Ovary (tissue), 3 donors: ENCODE data around the gene KLRB1.

Source experiments
- CTCF ChIP-seq, 3 donors: fragments of 450-650 bp in 2 of 3; fragments of 200-600 bp in 1 of 3; IDR thresholded peaks; one replicate each; pipeline versions ENCODE4 v1.5.1 to v1.8.0; 2016 to 2022; ENCODE audit warnings: antibody characterized with exemption in 3 of 3, mild to moderate bottlenecking in 1 of 3
- EP300 ChIP-seq: sonication (generic); formaldehyde crosslinking; IDR thresholded peaks from one replicate; pipeline ENCODE4 v1.6.1; 2017; ENCODE audit warnings: antibody characterized with exemption
- donor health status: DM: no; HTN: no; CAD: no.

GRCh38 chr12:9626291-9626690 is 18.6 kb upstream of the KLRB1 start:
- TF ChIP-seq CTCF (IDR thresholded peaks at IDR 0.05) (no peak), EP300 (no peak)
